GM10266 (cell line): ENCODE results near the gene C1D.

Experiments
- DNase-seq: peaks from one replicate; pipeline ENCODE4 v3.0.0; 2012; ENCODE audit errors: extremely low spot score
- TF ChIP-seq, protein P1 (sequence below): IDR thresholded peaks from 2 replicates; pipeline ENCODE4 v1.5.1; 2012; ENCODE audit warnings: mild to moderate bottlenecking, low read depth; ENCODE audit not compliant: control insufficient read depth, insufficient read depth; ENCODE audit errors: missing control alignments

Gene C1D

GRCh38 chr2:68018727-68019126 lies 44.1 kb downstream of the C1D start:
- no peak for DNase-seq
- TF ChIP-seq, protein P1, sequence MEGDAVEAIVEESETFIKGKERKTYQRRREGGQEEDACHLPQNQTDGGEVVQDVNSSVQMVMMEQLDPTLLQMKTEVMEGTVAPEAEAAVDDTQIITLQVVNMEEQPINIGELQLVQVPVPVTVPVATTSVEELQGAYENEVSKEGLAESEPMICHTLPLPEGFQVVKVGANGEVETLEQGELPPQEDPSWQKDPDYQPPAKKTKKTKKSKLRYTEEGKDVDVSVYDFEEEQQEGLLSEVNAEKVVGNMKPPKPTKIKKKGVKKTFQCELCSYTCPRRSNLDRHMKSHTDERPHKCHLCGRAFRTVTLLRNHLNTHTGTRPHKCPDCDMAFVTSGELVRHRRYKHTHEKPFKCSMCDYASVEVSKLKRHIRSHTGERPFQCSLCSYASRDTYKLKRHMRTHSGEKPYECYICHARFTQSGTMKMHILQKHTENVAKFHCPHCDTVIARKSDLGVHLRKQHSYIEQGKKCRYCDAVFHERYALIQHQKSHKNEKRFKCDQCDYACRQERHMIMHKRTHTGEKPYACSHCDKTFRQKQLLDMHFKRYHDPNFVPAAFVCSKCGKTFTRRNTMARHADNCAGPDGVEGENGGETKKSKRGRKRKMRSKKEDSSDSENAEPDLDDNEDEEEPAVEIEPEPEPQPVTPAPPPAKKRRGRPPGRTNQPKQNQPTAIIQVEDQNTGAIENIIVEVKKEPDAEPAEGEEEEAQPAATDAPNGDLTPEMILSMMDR: no peak

DNA sequence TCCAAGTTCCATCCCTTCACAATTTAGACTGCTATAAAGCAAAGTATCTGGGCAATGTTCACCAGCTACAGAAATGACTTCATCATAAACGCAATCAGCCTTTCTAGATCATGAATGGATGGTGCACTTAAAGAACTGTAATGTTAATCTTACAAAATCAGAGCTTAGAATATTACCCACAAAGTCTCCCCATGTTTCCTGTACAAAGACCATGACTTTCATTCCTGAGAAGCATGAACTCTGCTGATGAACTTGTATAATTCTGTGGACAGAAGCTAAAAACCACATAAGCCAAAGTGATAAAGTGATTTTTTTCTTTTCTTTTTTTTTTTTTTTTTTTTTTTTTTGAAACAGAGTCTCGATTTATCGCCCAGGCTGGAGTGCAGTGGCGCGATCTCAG lies 53.3 kb downstream of the C1D start:
- DNase-seq: no peak
- TF ChIP-seq, protein P1: no peak

- TF ChIP-seq, protein P1: no peak
- no peak for DNase-seq
Measured at GRCh38 chr2:68000170-68000825, 62.5 kb downstream of the C1D start.

GRCh38 chr2:67999332-67999731 lies 63.5 kb downstream of the C1D start:
- TF ChIP-seq, protein P1: no peak
- no peak for DNase-seq

DNA sequence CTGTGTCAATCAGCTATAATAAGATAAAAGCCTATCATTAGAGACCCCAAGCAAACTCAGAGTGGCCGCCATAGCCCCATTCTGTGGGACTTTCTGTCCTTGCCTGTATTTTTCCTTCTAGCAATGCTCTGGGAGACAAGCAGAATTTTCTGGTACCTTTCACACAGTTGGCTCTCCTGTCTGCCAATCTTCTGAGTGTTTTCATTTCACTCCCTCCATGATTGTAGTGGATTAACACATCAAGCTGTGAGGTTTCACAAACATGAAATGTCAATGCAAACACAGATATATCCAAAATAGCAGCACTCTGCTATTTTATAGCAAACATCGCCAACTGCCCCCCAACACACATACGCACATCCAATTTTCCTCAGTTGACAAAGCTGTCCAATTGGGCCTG lies 64.9 kb downstream of the C1D start:
- no peak for DNase-seq

GRCh38 chr2:67997528-67997900 lies 65.3 kb downstream of the C1D start:
- DNase-seq: no peak
- TF ChIP-seq, protein P1: no peak

More for the DNA sequence above, 64.9 kb downstream of the C1D start:
- TF ChIP-seq, protein P1: no peak

GRCh38 chr2:67996772-67997527 lies 65.9 kb downstream of the C1D start:
- TF ChIP-seq, protein P1: no peak
- no peak for DNase-seq
